IPS-18c (cell line): Measurements from ENCODE around the gene SNX13.

ENCODE experiments used
- H3K4me3 ChIP-seq: 2 replicates; pipeline ENCODE4 v1.7.0; 2013; ENCODE audit warnings: low read depth, mild to moderate bottlenecking, low read length, moderate library complexity; ENCODE audit not compliant: insufficient read depth
- H3K9me3 ChIP-seq: one replicate; pipeline ENCODE4 v1.6.1; 2013; ENCODE audit warnings: mild to moderate bottlenecking, low read length, moderate library complexity; ENCODE audit not compliant: control insufficient read depth, insufficient read depth

The SNX13 gene, protein sequence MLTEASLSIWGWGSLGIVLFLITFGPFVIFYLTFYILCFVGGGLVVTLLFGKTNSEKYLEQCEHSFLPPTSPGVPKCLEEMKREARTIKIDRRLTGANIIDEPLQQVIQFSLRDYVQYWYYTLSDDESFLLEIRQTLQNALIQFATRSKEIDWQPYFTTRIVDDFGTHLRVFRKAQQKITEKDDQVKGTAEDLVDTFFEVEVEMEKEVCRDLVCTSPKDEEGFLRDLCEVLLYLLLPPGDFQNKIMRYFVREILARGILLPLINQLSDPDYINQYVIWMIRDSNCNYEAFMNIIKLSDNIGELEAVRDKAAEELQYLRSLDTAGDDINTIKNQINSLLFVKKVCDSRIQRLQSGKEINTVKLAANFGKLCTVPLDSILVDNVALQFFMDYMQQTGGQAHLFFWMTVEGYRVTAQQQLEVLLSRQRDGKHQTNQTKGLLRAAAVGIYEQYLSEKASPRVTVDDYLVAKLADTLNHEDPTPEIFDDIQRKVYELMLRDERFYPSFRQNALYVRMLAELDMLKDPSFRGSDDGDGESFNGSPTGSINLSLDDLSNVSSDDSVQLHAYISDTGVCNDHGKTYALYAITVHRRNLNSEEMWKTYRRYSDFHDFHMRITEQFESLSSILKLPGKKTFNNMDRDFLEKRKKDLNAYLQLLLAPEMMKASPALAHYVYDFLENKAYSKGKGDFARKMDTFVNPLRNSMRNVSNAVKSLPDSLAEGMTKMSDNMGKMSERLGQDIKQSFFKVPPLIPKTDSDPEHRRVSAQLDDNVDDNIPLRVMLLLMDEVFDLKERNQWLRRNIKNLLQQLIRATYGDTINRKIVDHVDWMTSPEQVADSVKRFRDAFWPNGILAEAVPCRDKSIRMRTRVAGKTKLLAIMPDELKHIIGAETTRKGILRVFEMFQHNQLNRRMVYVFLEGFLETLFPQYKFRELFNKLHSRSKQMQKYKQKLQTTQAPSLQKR

DNA sequence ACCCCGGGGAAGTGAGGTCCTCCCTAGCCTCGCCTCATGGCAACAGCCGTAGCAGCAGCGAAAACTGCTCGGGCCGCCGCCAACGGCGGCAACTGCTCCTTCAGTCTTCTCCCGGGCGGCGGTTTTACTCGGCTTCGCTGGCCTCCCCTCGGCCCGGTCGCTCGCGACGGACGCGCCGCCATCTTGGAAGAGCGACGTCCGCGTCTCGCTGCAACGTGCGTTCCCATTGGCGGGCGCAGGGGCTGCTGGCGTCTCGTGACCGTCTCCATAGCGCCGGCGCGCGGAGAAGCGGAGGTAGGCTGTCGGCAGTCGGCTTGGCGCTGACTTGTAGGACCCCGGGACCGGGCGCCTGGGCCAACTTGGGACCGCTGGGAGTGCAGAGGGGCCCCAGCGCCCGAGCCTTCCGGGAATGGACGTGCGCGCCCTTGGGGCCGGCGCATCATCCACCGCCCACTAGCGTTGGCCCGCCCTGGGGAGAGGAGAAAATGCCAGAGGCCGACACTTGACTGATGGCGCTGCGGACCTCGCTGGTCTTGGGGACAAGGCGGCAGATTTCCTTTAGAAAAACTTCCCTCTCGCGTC, at the start of gene SNX13:
Gene SNX13, minus strand, starts transcription at position 193 of the 582 bp plus-strand sequence. CDS start 199 bp downstream, outside the sequence.
- H3K4me3 ChIP-seq: peak within 1 kb of the TSS; percentile 88
- no peaks in the 10 kb centered on the region for H3K9me3 ChIP-seq

DNA sequence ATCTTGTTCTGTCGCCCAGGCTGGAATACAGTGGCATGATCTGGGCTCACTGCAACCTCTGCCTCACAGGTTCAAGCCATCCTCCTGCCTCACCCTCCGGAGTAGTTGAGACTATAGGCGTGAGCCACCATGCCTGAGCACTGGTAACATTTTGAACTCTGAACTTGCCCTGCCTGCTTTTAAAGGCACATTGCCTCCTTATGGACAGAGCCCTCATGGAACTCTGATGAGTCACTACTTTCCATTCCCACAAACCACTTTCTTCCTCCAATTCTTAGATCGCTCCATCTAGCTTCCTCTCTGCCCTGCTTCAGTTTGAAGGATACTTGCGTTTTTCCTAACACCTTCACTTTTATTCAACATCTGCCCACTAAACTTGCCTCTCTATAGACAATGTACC, 49.3 kb upstream of the SNX13 start:
- no peak overlapping the region for H3K4me3 ChIP-seq
- no peaks in the 10 kb centered on the region for H3K9me3 ChIP-seq

DNA sequence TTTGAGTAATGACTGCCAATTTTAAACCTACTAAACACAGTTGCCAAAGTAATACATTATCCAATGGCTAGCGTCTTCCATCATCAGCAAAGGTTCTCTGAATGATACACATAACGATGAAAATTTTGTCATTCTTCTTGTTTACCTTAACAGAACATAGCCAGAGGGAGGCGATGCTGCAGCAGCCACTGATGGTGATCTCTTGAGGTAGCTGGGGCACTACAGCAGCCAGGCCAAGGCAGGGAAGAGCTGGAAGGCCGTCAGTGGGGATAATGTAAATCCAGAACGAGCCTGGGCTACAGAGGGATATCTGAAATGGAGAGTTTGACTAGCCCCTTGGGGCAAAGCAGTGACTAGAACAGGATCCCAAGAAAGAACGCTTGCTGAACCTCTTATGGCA, 48.6 kb upstream of the SNX13 start:
- no peaks in the 10 kb centered on the region for H3K9me3 ChIP-seq
- no peak overlapping the region for H3K4me3 ChIP-seq

DNA sequence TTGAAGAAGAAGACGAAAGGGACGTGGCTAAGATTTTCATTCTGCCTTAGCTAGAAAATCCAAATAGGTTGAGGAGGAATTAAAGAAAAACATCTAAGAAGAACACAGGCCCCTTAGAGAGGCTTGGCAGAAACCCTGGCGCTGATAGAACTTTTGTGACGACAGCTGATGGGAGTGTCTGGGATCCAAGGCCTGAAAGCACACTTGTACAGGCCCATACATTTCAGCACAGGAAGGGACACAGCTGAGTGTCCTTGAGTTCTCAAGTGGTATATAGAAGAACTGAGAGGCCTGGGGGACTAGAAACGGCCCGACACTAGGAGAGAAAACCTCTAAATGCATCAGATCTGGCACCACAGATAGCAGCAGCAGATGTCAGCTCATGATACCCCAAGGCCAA, 47.8 kb upstream of the SNX13 start:
- no peak overlapping the region for H3K4me3 ChIP-seq

DNA sequence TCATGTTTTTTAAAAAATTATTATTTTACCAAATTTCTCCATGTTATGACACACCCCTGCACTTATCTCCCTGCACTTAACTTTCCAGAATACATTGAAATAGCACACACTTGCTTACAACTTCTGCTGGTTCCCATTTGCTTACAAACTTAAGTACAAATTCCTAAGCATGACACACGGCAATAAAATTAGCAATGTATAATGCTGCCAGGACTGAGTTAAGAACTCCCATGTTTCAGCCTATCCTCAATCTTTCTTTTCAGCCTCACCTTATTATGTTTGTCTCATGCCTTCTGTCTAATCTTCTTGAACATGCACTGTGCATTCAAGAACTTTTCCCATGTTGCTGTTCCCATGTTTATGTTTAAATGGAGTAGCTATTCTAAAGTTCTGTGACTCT, 46.6 kb upstream of the SNX13 start:
- H3K4me3 ChIP-seq: no peak overlapping the region
- H3K9me3 ChIP-seq: no peaks in the 10 kb centered on the region

More for the DNA sequence above, 47.8 kb upstream of the SNX13 start:
- H3K9me3 ChIP-seq: no peaks in the 10 kb centered on the region

DNA sequence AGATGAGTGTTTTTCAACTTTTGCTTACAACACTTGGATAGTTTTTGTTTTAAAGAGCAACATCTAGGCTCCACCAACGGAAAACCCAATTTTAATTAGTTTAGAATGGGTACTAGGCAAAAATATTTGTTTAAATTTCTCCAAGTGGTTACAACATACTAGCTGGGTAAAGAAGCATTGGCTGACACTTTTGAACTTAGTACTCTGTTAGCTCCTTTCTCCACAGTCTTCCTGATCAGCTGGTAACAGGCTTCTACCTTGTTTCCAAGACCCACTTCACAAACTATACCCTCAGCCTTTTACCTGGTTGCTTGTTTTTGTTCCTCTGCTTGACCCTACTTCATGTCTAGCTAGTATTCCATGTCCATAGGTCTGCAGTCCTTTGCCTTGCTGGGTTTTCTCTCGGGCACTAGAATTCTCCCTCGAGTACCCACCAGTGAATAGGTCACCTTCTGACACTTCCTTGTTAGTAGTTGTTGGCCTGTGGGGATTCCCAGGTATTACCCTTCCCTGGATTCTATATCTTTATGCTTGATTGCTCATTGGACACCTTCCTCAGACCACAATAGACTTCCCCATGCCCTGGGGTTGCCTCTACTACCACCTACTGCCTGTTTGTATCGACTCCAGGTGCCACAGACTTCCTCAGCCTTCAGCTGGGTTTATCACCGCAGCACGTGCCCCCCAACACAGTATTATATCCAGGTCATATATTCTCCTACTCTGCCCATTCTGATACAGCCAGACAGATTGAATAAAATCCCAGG, 45.4 kb upstream of the SNX13 start:
- H3K4me3 ChIP-seq: no peak overlapping the region
- no peaks in the 10 kb centered on the region for H3K9me3 ChIP-seq

DNA sequence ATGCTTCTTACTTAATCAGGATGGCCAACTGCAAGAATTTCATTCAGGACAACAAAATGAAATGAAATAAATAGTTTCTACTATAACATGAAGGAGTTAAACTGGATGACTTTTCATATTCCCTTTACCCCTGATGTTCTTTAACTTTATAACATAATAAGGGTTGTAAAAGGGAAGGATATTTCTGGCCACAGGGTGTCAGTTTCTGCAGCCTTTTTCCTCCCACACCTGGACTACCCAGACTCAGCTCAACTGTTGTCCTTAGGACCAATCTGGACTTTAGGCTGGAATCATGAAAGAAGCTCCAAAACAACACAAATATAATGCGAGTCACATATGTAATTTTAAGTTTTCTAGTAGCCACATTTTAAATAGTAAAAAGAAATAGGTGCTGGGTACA, 44.0 kb upstream of the SNX13 start:
- no peaks in the 10 kb centered on the region for H3K9me3 ChIP-seq
- H3K4me3 ChIP-seq: no peak overlapping the region

DNA sequence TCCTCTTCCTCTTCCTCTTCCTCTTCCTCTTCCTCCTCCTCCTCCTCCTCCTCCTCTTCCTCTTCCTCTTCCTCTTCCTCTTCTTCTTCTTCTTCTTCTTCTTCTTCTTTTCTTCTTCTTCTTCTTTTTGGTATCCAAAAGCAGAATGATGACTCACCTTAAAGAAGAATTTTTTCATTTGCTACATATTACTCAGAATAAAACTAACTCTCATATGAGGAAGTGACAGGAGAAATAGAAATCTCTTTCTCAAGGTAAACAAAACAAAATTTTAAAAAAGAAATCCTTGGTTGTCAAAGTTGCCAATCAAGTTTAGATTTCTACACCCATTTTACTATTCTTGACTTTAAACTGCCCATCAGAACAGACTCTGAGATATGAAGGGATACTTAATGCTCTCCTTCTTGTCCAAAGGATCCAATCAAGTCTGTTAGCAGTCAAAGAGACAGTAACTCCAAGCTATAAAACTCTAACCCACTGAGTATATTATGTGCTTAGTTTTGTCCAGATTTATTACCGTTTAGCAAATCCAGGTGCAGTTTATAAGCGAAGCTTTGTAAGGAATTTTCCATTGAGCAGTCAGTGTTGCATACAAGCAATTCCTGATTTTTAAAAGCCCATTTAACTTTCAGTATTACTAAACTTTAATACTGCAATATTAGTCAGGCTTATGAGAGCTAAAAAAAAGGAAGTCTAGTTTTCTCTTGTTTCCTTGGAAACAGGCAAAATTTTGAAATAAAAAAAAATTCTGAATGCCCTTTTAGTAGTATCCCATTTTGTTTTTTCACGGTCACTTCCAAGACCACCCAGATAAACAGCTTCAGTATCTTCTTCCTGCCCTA, 43.1 kb upstream of the SNX13 start:
- Histone ChIP-seq H3K9me3 (no peaks in the 10 kb centered on the region), H3K4me3 (no peak overlapping the region)

DNA sequence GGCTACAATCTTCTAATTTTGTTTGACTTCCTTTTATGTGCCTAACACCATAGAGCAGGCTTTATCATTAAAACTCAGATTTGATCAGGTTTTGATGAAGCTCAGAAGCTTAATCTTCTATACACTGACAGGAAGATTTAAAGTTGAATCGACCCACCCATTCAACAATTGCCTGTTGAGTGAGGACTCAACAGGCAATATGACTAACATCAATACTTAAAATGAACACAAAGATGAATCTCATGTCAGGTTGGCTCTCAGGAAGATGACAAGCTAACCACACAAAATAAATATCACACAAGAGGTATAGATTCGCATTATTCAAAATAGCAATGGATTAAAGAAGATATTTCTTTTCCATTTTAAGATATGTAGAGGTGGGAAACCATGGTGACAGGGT, 36.7 kb upstream of the SNX13 start:
- no peaks in the 10 kb centered on the region for H3K9me3 ChIP-seq
- H3K4me3 ChIP-seq: no peak overlapping the region

DNA sequence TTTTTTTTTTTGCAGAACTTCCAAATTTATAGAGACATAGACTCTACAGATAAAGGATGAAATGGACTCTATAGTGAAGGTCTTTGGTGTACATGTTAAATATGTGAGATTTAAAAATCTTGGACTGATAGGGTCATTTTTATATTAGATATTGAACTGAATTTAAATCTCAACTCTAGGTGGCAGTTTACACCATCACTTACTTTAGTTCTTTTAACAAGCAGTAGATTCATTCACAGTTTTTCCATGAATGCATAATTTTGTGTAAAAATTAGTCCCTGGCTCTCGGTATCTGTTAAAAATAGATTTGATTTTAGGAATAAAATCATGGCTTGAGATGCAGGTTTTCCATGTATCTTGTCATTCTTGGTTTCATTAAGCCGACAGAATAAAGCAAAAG, 31.1 kb upstream of the SNX13 start:
- Histone ChIP-seq H3K9me3 (no peaks in the 10 kb centered on the region), H3K4me3 (no peak overlapping the region)

DNA sequence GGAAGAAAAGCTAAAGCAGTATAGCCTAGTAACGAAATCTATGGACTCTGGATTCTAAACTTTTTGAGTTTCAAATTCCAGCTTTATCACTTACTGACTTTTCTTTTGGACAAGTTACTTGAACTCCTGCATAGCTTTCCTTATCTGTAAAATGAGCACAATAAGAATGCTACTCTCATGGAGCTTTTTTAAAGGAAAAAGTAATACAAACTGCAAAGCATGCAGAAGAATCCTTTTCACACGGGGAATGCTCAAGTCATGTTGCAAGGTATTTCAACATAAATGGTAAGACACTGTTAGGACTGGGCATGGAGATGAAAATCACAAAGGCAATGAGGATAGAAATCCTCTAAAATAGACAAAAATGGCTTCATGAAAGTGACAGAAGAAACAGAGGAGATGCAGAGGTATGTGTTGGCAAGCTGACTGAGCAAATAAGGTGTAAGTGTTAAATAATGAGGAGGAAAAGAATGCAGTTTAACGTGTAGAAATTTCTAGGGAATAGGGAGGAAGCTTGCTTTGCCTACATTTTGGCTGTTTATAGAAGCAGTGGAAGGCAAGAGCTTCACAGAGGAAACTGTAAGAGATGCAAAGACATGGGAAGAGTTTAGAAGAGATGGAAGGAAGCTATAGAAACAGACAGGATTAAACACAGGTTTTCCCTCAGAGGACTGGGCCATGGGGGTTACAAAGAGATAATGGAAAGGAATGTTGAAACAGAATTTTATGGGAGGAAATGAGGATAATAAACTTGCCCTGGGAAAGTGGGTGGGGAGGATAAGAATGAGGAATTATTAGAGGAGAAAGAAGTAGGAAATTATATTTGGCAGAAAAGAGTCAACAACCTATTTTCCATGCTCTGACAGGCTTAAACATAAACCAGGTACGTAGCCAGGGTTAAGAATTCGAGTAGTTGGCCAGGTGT, 28.8 kb upstream of the SNX13 start:
- Histone ChIP-seq H3K4me3 (no peak overlapping the region), H3K9me3 (no peaks in the 10 kb centered on the region)

DNA sequence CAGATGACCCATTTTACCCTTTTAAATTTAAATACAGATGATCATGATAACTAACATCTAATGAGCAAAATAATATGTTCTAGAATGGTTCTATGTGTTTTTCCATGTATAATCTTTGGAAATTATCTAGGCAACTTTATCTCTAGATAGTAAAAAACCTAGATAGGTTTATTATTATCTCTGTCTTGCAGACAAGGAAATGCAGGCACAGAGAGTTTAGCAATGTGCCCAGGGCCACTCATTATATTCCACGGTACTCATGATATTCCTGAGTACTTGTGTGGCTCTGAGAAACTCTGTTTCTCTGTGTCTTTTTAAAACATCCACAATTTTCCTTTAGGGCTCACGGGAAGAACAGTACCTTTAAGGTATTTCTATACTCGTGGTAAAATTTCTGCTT, 26.4 kb upstream of the SNX13 start:
- H3K9me3 ChIP-seq: no peaks in the 10 kb centered on the region
- no peak overlapping the region for H3K4me3 ChIP-seq

DNA sequence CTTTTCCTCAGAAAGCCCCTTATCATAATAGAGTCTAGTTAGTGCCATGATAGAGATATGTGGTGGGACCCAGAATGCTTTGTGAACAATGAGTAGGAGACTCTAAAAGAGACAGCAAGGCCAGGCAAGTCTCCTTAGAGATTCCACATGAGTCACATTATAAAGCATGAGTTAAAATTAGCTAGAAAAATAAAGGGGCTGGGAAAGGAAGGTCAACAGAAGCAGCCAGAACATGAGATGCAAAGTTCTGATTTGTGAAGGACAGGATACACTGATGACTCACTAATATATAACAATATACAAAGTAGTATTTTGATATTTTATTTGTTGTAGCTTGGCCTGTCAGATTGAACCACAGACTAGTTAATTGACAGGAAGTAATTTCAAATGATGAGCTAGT, 25.3 kb upstream of the SNX13 start:
- H3K4me3 ChIP-seq: no peak overlapping the region
- H3K9me3 ChIP-seq: no peaks in the 10 kb centered on the region

DNA sequence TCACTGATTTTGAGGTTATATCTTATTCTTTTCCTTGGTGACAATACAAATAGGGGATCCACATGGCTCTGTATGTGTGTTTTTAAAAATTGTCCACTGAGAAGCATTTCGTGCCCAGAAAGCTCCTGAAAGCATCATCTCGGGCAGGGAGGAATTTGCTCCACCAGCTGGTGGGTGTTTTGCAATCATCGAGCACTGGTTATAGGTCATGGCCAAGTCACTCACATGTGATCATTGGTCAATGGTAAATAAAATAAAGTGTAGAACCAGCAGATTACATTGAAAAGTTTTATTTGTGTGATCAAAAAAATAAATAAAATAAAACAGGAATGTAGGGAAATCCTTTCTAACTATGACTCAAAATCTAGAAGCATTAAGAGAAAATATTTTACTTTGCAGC, 23.0 kb upstream of the SNX13 start:
- no peaks in the 10 kb centered on the region for H3K9me3 ChIP-seq
- no peak overlapping the region for H3K4me3 ChIP-seq

DNA sequence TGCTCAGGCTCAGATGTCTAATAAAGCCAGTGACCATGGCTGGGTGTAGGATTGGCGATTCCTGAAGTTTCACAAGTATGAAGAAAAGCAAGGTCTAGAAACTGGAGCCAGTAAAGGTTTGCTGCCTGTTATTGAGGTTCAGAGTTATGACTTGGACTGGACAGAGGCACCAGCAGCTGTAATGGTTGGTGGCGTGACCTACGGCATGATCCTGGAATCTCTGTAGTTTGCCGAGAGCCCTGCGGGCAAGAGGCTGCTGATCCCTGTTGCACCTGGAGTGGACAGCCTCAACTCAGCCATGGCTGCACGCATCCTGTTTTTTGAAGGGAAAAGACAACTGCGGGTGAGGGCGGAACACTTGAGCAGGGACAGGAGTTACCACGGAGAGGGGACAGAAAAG, 22.4 kb upstream of the SNX13 start:
- Histone ChIP-seq H3K4me3 (no peak overlapping the region), H3K9me3 (no peaks in the 10 kb centered on the region)
